GM19452 (cell line): ENCODE data around the gene ZDHHC20.
A peak's percentile ranks its signal among the peaks of the same experiment; 100 is the strongest.
"Not testable (repeated sequence)": the region's sequence is repeated elsewhere in the genome, so short reads cannot be mapped to it uniquely, and the experiment has no call there.

Source experiments
- ATAC-seq: cut with Tn5 transposase; IDR thresholded peaks from one replicate; pipeline ENCODE4 v1.9.1; 2021; ENCODE audit not compliant: unreplicated experiment

Gene ZDHHC20

GRCh38 chr13:21436582-21436981 lies 22.5 kb downstream of the ZDHHC20 start:
- no peak for ATAC-seq

- peak; percentile 99 for ATAC-seq
These were observed 23.4 kb downstream of the ZDHHC20 start for GRCh38 chr13:21435687-21436151.

GRCh38 chr13:21435231-21435630 lies 23.9 kb downstream of the ZDHHC20 start:
- ATAC-seq, result no peak

GRCh38 chr13:21434588-21434987 lies 24.5 kb downstream of the ZDHHC20 start:
- no peak for ATAC-seq

- no peak for ATAC-seq
These were observed 29.9 kb downstream of the ZDHHC20 start for GRCh38 chr13:21429211-21429610.

- ATAC-seq, result no peak
These were observed 31.4 kb downstream of the ZDHHC20 start for GRCh38 chr13:21427741-21428140.

GRCh38 chr13:21426238-21426637 lies 32.9 kb downstream of the ZDHHC20 start:
- no peak for ATAC-seq

GRCh38 chr13:21420706-21421105 lies 38.4 kb downstream of the ZDHHC20 start:
- no peak for ATAC-seq

- ATAC-seq, result no peak
These were observed 46.1 kb downstream of the ZDHHC20 start for GRCh38 chr13:21413013-21413412.

GRCh38 chr13:21410453-21410852 lies 48.6 kb downstream of the ZDHHC20 start:
- ATAC-seq, result not testable (repeated sequence)

GRCh38 chr13:21405309-21405708 lies 53.8 kb downstream of the ZDHHC20 start:
- no peak for ATAC-seq

GRCh38 chr13:21402586-21403307 lies 56.4 kb downstream of the ZDHHC20 start:
- ATAC-seq, result no peak

GRCh38 chr13:21399741-21400140 lies 59.4 kb downstream of the ZDHHC20 start:
- no peak for ATAC-seq

GRCh38 chr13:21395953-21396352 lies 63.1 kb downstream of the ZDHHC20 start:
- no peak for ATAC-seq

GRCh38 chr13:21389124-21389523 lies 70.0 kb downstream of the ZDHHC20 start:
- ATAC-seq, result no peak

- ATAC-seq, result no peak
These were observed 73.4 kb downstream of the ZDHHC20 start for GRCh38 chr13:21385710-21386109.

GRCh38 chr13:21383090-21383489 lies 76.0 kb downstream of the ZDHHC20 start:
- ATAC-seq, result no peak

- ATAC-seq, result not testable (repeated sequence)
These were observed 81.8 kb downstream of the ZDHHC20 start for GRCh38 chr13:21376998-21377985.

GRCh38 chr13:21372530-21372929 lies 86.6 kb downstream of the ZDHHC20 start:
- ATAC-seq, result no peak

GRCh38 chr13:21371011-21371410 lies 88.1 kb downstream of the ZDHHC20 start:
- no peak for ATAC-seq

GRCh38 chr13:21365574-21365973 lies 93.5 kb downstream of the ZDHHC20 start:
- ATAC-seq, result no peak

- no peak for ATAC-seq
These were observed 94.2 kb downstream of the ZDHHC20 start for GRCh38 chr13:21364916-21365315.
